Neural cell (in vitro differentiated cells): Measurements from ENCODE around the gene GPR150. TPM values are rescaled to one million over a fixed set of nuclear protein-coding genes. Genes with fewer than 3 reads are reported as not detected.

Experiments used
- H2AFZ ChIP-seq: fragments of 200-600, 300-800 bp; sonication (generic), shearing (Covaris generic); 2 replicates; pipeline ENCODE4 v1.6.0; 2014; ENCODE audit warnings: low read depth, mild to moderate bottlenecking, antibody characterized with exemption, low read length, moderate library complexity
- H3F3A ChIP-seq: fragments of 200-600 bp; shearing (Covaris generic); 2 replicates; pipeline ENCODE4 v1.6.1; 2016; ENCODE audit warnings: mild to moderate bottlenecking, moderate library complexity, mixed read lengths, antibody characterized with exemption, low read length; ENCODE audit not compliant: insufficient read depth, poor library complexity, severe bottlenecking
- H3K27ac ChIP-seq: fragments of 200-600, 300-800 bp; sonication (generic), shearing (Covaris generic); 2 replicates; pipeline ENCODE4 v1.5.1; 2014; ENCODE audit warnings: mild to moderate bottlenecking, low read length, moderate library complexity
- H3K27me3 ChIP-seq: fragments of 300-800, 200-600 bp; sonication (generic), shearing (Covaris generic); 2 replicates; pipeline ENCODE4 v1.6.0; 2014; ENCODE audit warnings: mild to moderate bottlenecking, low read depth, low read length, moderate library complexity; ENCODE audit not compliant: insufficient read depth
- H3K36me3 ChIP-seq: fragments of 300-800, 200-600 bp; sonication (generic), shearing (Covaris generic); 2 replicates; pipeline ENCODE4 v1.5.1; 2014; ENCODE audit warnings: mild to moderate bottlenecking, antibody characterized with exemption, low read length, moderate library complexity; ENCODE audit not compliant: insufficient read depth
- H3K4me2 ChIP-seq: fragments of 300-800, 200-600 bp; sonication (generic), shearing (Covaris generic); 2 replicates; pipeline ENCODE4 v1.6.0; 2014; ENCODE audit warnings: mild to moderate bottlenecking, low read length
- H3K4me3 ChIP-seq: fragments of 300-800, 200-600 bp; sonication (generic), shearing (Covaris generic); 2 replicates; pipeline ENCODE4 v1.5.1; 2014; ENCODE audit warnings: mild to moderate bottlenecking, low read length, moderate library complexity
- H3K79me2 ChIP-seq: fragments of 200-600 bp; shearing (Covaris generic); replicated peaks from 2 replicates; pipeline ENCODE4 v1.6.0; 2014; ENCODE audit warnings: mild to moderate bottlenecking, low read length, moderate library complexity; ENCODE audit not compliant: insufficient read depth
- H3K9ac ChIP-seq: fragments of 300-800, 200-600 bp; sonication (generic), shearing (Covaris generic); 2 replicates; pipeline ENCODE4 v1.6.1; 2016; ENCODE audit warnings: mild to moderate bottlenecking, low read length, mixed read lengths
- H3K9me2 ChIP-seq: fragments of 200-600 bp; shearing (Covaris generic); 2 replicates; pipeline ENCODE4 v1.6.1; 2016; ENCODE audit warnings: mild to moderate bottlenecking, low read length, mixed read lengths; ENCODE audit not compliant: insufficient read depth
- H3K9me3 ChIP-seq: fragments of 200-600, 300-800 bp; sonication (generic), shearing (Covaris generic); 2 replicates; pipeline ENCODE4 v1.6.1; 2016; ENCODE audit warnings: mild to moderate bottlenecking, mixed run types, low read length, moderate library complexity, mixed read lengths
- H4K20me1 ChIP-seq: fragments of 200-600 bp; shearing (Covaris generic); 2 replicates; pipeline ENCODE4 v1.6.1; 2016; ENCODE audit warnings: mild to moderate bottlenecking, mixed run types; ENCODE audit not compliant: insufficient read depth
- CTCF ChIP-seq: fragments of 450-650 bp; IDR thresholded peaks from 2 replicates; pipeline ENCODE4 v1.5.1; 2014; ENCODE audit warnings: antibody characterized with exemption, mild to moderate bottlenecking, moderate library complexity; ENCODE audit not compliant: poor library complexity, severe bottlenecking
- EP300 ChIP-seq: fragments of 450-650 bp; conservative IDR thresholded peaks from 2 replicates; pipeline ENCODE4 v1.6.1; 2014; ENCODE audit warnings: antibody characterized with exemption, mild to moderate bottlenecking, moderate library complexity; ENCODE audit not compliant: poor library complexity, severe bottlenecking
- MXI1 ChIP-seq: fragments of 450-650 bp; conservative IDR thresholded peaks from 2 replicates; pipeline ENCODE4 v1.6.1; 2014; ENCODE audit warnings: antibody characterized with exemption, mild to moderate bottlenecking; ENCODE audit not compliant: poor library complexity, severe bottlenecking
- POLR2AphosphoS5 ChIP-seq: IDR thresholded peaks from 2 replicates; pipeline ENCODE4 v1.6.1; 2012
- RAD21 ChIP-seq: fragments of 450-650 bp; conservative IDR thresholded peaks from 2 replicates; pipeline ENCODE4 v1.6.1; 2014; ENCODE audit warnings: antibody characterized with exemption, mild to moderate bottlenecking, moderate library complexity
- polyA plus RNA-seq: library from polyadenylated mRNA; depleted of rRNA; stranded (reverse); fragments of >200 nt; gene quantifications from 2 replicates; pipeline ENCODE4 v1.2.3, GENCODE V29; 2014
- TF ChIP-seq, protein P1 (sequence below): IDR thresholded peaks from 2 replicates; pipeline ENCODE4 v1.6.1; 2012; ENCODE audit warnings: borderline replicate concordance

GPR150 gene
- polyA plus RNA-seq, 1 donor from 2014 or later: not detected

GRCh38 chr5:95649274-95649673 is 29.4 kb downstream of the GPR150 start:
- no peak for TF ChIP-seq CTCF
- Histone ChIP-seq H3K9ac (no peak overlapping the region), H3F3A (no peaks in the 10 kb centered on the region), H3K27ac (no peak overlapping the region), H4K20me1 (no peaks in the 10 kb centered on the region), H2AFZ (no peak overlapping the region), H3K36me3 (no peaks in the 10 kb centered on the region), H3K27me3 (no peaks in the 10 kb centered on the region), H3K4me2 (no peak overlapping the region), H3K9me2 (no peaks in the 10 kb centered on the region), H3K79me2 (no peaks in the 10 kb centered on the region), H3K4me3 (no peak overlapping the region), H3K9me3 (peaks cover 3% of the 10 kb centered on the region)

GRCh38 chr5:95649842-95650620 is 30.1 kb downstream of the GPR150 start:
- Histone ChIP-seq H3F3A (no peaks in the 10 kb centered on the region), H4K20me1 (no peaks in the 10 kb centered on the region), H3K4me2 (no peak overlapping the region), H3K9me2 (no peaks in the 10 kb centered on the region), H2AFZ (no peak overlapping the region), H3K79me2 (no peaks in the 10 kb centered on the region), H3K4me3 (no peak overlapping the region), H3K9me3 (peaks cover 3% of the 10 kb centered on the region), H3K9ac (no peak overlapping the region), H3K36me3 (no peaks in the 10 kb centered on the region), H3K27ac (no peak overlapping the region), H3K27me3 (no peaks in the 10 kb centered on the region)
- no peak for TF ChIP-seq EP300

GRCh38 chr5:95652849-95653248 is 33.0 kb downstream of the GPR150 start:
- Histone ChIP-seq H3K27me3 (no peaks in the 10 kb centered on the region), H3K9me2 (no peaks in the 10 kb centered on the region), H2AFZ (no peak overlapping the region), H3F3A (no peaks in the 10 kb centered on the region), H3K36me3 (no peaks in the 10 kb centered on the region), H3K79me2 (no peaks in the 10 kb centered on the region), H3K9ac (no peak overlapping the region), H3K4me2 (no peak overlapping the region), H3K9me3 (no peaks in the 10 kb centered on the region), H4K20me1 (no peaks in the 10 kb centered on the region), H3K4me3 (no peak overlapping the region), H3K27ac (no peak overlapping the region)
- TF ChIP-seq EP300 (no peak), RAD21 (no peak), MXI1 (no peak), POLR2AphosphoS5 (no peak)
- TF ChIP-seq, protein P1, sequence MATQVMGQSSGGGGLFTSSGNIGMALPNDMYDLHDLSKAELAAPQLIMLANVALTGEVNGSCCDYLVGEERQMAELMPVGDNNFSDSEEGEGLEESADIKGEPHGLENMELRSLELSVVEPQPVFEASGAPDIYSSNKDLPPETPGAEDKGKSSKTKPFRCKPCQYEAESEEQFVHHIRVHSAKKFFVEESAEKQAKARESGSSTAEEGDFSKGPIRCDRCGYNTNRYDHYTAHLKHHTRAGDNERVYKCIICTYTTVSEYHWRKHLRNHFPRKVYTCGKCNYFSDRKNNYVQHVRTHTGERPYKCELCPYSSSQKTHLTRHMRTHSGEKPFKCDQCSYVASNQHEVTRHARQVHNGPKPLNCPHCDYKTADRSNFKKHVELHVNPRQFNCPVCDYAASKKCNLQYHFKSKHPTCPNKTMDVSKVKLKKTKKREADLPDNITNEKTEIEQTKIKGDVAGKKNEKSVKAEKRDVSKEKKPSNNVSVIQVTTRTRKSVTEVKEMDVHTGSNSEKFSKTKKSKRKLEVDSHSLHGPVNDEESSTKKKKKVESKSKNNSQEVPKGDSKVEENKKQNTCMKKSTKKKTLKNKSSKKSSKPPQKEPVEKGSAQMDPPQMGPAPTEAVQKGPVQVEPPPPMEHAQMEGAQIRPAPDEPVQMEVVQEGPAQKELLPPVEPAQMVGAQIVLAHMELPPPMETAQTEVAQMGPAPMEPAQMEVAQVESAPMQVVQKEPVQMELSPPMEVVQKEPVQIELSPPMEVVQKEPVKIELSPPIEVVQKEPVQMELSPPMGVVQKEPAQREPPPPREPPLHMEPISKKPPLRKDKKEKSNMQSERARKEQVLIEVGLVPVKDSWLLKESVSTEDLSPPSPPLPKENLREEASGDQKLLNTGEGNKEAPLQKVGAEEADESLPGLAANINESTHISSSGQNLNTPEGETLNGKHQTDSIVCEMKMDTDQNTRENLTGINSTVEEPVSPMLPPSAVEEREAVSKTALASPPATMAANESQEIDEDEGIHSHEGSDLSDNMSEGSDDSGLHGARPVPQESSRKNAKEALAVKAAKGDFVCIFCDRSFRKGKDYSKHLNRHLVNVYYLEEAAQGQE: no peak
